ENCODE measurements around the gene KLRK1.

DNA sequence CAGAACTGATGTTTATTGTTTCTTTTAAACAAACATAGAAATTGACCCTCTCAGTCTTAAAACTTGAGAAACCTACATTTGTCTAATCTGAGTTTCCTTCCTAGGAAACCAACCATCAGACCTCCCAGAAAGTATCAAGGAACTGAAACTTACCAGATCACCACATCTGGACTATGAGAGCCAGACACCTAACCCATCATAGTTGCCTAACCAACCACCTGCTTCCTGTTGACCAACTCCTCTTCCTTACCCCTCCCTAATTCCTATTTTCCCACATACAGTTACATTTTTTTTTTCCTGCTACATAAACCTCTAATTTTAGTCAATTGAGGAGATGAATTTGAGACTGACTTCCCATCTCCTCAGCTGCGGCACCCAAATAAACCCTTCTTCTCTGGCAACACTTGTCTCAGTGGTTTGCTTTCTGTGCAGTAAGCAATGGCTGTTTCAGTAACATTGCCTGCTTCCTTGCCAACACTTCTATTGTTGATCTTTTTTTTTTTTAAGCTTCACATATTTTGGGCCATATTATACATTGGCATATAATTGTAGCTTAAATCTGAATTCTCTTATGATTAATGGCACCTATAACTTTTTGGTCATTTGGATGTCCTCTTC lies 47.8 kb downstream of the KLRK1 start:
- TF ChIP-seq REST (IDR thresholded peaks at IDR 0.05; ENCODE audit: insufficient read depth in 1 of 2, low read depth in 2 of 2, low read length in 1 of 2) (no peak), TCF7L2 (IDR thresholded peaks at IDR 0.05; ENCODE audit: low read depth, low read length) (no peak)
- TF ChIP-seq, protein P1, sequence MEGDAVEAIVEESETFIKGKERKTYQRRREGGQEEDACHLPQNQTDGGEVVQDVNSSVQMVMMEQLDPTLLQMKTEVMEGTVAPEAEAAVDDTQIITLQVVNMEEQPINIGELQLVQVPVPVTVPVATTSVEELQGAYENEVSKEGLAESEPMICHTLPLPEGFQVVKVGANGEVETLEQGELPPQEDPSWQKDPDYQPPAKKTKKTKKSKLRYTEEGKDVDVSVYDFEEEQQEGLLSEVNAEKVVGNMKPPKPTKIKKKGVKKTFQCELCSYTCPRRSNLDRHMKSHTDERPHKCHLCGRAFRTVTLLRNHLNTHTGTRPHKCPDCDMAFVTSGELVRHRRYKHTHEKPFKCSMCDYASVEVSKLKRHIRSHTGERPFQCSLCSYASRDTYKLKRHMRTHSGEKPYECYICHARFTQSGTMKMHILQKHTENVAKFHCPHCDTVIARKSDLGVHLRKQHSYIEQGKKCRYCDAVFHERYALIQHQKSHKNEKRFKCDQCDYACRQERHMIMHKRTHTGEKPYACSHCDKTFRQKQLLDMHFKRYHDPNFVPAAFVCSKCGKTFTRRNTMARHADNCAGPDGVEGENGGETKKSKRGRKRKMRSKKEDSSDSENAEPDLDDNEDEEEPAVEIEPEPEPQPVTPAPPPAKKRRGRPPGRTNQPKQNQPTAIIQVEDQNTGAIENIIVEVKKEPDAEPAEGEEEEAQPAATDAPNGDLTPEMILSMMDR (IDR thresholded peaks at IDR 0.05): no peak
